Aorta (tissue), 5 donors: ENCODE measurements around the gene SLC43A1. TPM values are rescaled to one million over a fixed set of nuclear protein-coding genes. Genes with fewer than 3 reads are reported as not detected.

ENCODE experiments used
- ATAC-seq: fragments of 200-7000 bp; cut with Tn5 transposase; one replicate; pipeline ENCODE4 v1.9.1; 2022; ENCODE audit warnings: moderate library complexity; ENCODE audit not compliant: low FRiP score
- DNase-seq, 2 donors: peaks; one replicate each; pipeline ENCODE4 v3.0.0-alpha.2; 2020
- H3K27ac ChIP-seq, 2 donors: one replicate each; pipeline ENCODE4 v1.5.1; 2013; ENCODE audit warnings: low read length in 2 of 2, mild to moderate bottlenecking in 2 of 2, moderate library complexity in 2 of 2, control low read depth in 1 of 2, inconsistent platforms in 1 of 2, low read depth in 1 of 2
- H3K27me3 ChIP-seq, 2 donors: one replicate each; pipeline ENCODE4 v1.6.1; 2013; ENCODE audit warnings: control low read depth in 1 of 2, low read length in 1 of 2, mild to moderate bottlenecking in 1 of 2, moderate library complexity in 1 of 2; ENCODE audit not compliant: insufficient read depth in 2 of 2, control insufficient read depth in 1 of 2
- H3K36me3 ChIP-seq, 2 donors: one replicate each; pipeline ENCODE4 v1.6.1; 2013; ENCODE audit warnings: control low read depth in 1 of 2, low read length in 1 of 2, mild to moderate bottlenecking in 1 of 2; ENCODE audit not compliant: insufficient read depth in 2 of 2, control insufficient read depth in 1 of 2
- H3K4me1 ChIP-seq, 2 donors: one replicate each; pipeline ENCODE4 v1.6.1; 2013; ENCODE audit warnings: low read length in 2 of 2, control low read depth in 1 of 2, mild to moderate bottlenecking in 1 of 2, moderate library complexity in 1 of 2; ENCODE audit not compliant: insufficient read depth in 2 of 2, control insufficient read depth in 1 of 2
- H3K4me3 ChIP-seq, 2 donors: one replicate each; pipeline ENCODE4 v1.5.1; 2013; ENCODE audit warnings: low read length in 2 of 2, control low read depth in 1 of 2, mild to moderate bottlenecking in 1 of 2
- H3K9me3 ChIP-seq: one replicate; pipeline ENCODE4 v1.6.1; 2013; ENCODE audit warnings: mild to moderate bottlenecking, low read length; ENCODE audit not compliant: control insufficient read depth
- WGBS, 2 donors: extraction: QIAGEN DNeasy Blood & Tissue Kit; methylation state at CpG; one replicate each; pipeline ENCODE4 v1.1.7; 2013; 5-methylcytosine and 5-hydroxymethylcytosine counted together
- intact Hi-C, 2 donors: fragments of 100-400 bp; cut with DNase I; formaldehyde crosslinking; loops; one replicate each; pipeline versions ENCODE4 v1.14.2 to v1.15.0; 2022
- polyA plus RNA-seq, 2 donors: library from polyadenylated mRNA; stranded (reverse); fragments of 200-250 nt; gene quantifications; one replicate each; pipeline ENCODE4 v1.2.3, GENCODE V29; 2013
- total RNA-seq, 2 donors: library from RNA; stranded (reverse); fragmentation: NEBNext Ultra II Directional; extraction: Animal tissue kit (Norgen Biotek cat#: 25700); gene quantifications; one replicate each; pipeline ENCODE4 v1.2.1, GENCODE V29; 2021
- donor health status: healthy with polysubstance abuse.
- donor health status: Bipolar disorder and iron deficiency.
- donor health status: DM: no; HTN: no; CAD: no.
- donor health status: DM: no; HTN: no; CAD: no.
- donor health status: DM: yes; HTN: yes; CAD: no.

Gene SLC43A1
- total and polyA plus RNA-seq, 4 donors: 7.6 to 19.6 (median 12.2) TPM

- H3K27ac ChIP-seq: no peak overlapping the region
- peaks cover 0 to 7% of the 10 kb centered on the region in 2 donors for H3K36me3 ChIP-seq
- no peaks in the 10 kb centered on the region for H3K27me3 ChIP-seq
- WGBS, 2 donors: 48 to 62% methylated on average over 6 of the region's 6 CpGs
- peak in 1 of 2 donors; percentile 32 for DNase-seq
- intact Hi-C loops: no loop called here
- no peak for ATAC-seq
- no peaks in the 10 kb centered on the region for H3K9me3 ChIP-seq
- no peaks in the 10 kb centered on the region for H3K4me1 ChIP-seq
- H3K4me3 ChIP-seq: no peak overlapping the region
Observed at GRCh38 chr11:57547854-57548377, 32.4 kb upstream of the SLC43A1 start.

DNA sequence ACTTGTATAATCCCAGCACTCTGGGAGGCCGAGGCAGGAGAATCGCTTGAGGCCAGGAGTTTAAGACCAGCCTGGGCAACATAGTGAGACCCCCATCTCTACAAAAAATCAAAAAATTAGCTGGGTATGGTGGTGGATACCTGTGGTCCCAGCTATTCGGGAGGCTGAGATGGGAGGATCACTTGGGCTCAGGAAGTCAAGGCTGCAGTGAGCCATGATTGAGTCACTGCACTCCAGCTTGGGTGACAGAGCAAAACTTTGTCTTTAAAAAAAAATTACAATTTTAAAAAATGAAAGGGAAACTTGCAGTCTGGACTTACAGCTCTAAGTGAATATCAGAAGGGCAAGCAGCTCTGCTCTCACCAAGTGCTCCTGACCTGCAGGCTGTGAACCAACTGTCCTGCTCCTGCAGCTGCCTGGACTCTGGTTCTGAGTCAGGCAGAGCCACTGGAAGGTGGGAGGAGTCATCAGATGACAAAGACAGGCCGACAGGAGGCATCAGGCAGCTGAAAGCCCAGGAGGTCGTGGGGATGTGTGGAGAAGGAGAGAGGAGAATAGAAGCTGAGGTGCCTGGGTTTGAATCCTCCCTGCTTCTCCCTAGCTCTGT is 31.5 kb upstream of the SLC43A1 start:
- 64 to 66% methylated on average over 5 of the region's 5 CpGs for WGBS, 2 donors
- intact Hi-C loops: no loop called here
- H3K27me3 ChIP-seq: no peaks in the 10 kb centered on the region
- H3K36me3 ChIP-seq: peaks cover 0 to 5% of the 10 kb centered on the region in 2 donors
- DNase-seq (peak in 1 of 2 donors; percentile 39), ATAC-seq (no peak)
- H3K27ac ChIP-seq: no peak overlapping the region
- H3K4me3 ChIP-seq: no peak overlapping the region
- H3K9me3 ChIP-seq: no peaks in the 10 kb centered on the region
- no peaks in the 10 kb centered on the region for H3K4me1 ChIP-seq

GRCh38 chr11:57546451-57546850 is 30.9 kb upstream of the SLC43A1 start:
- Histone ChIP-seq H3K9me3 (no peaks in the 10 kb centered on the region), H3K36me3 (peaks cover 0 to 3% of the 10 kb centered on the region in 2 donors), H3K27ac (no peak overlapping the region), H3K27me3 (no peaks in the 10 kb centered on the region), H3K4me1 (no peaks in the 10 kb centered on the region), H3K4me3 (no peak overlapping the region)
- intact Hi-C loops: no loop called here
- no peak for ATAC-seq
- WGBS, 2 donors: 96% methylated on average over 7 of the region's 7 CpGs
- peak in 1 of 2 donors; percentile 68 for DNase-seq

GRCh38 chr11:57545883-57546282 is 30.4 kb upstream of the SLC43A1 start:
- ATAC-seq (no peak), DNase-seq (peak in 1 of 2 donors; percentile 62)
- H3K27me3 ChIP-seq: no peaks in the 10 kb centered on the region
- intact Hi-C loops: no loop called here
- WGBS, 2 donors: 88 to 92% methylated on average over 13 of the region's 13 CpGs
- H3K36me3 ChIP-seq: peaks cover 0 to 3% of the 10 kb centered on the region in 2 donors
- no peaks in the 10 kb centered on the region for H3K9me3 ChIP-seq
- no peak overlapping the region for H3K27ac ChIP-seq
- no peak overlapping the region for H3K4me3 ChIP-seq
- no peaks in the 10 kb centered on the region for H3K4me1 ChIP-seq

DNA sequence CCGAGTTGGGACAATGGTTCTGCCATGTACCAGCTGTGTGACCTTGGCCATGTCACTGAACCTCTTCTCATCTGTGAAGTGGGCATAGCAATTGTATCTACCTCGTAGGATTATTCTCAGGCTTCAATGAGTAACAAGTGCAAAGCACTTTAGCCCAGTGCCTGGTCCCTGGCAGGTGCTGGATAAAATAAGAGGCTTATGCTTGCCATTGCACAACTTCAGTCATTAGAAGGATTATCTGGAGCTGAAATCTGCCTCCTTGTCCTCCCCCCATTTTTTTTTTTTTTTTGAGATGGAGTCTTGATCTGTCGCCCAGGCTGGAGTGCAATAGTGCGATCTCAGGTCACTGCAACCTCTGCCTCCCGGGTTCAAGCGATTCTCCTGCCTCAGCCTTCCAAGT is 29.1 kb upstream of the SLC43A1 start:
- no peaks in the 10 kb centered on the region for H3K27me3 ChIP-seq
- no peaks in the 10 kb centered on the region for H3K4me1 ChIP-seq
- 86 to 90% methylated on average over 6 of the region's 6 CpGs for WGBS, 2 donors
- intact Hi-C loops: no loop called here
- no peak for ATAC-seq
- DNase-seq: no peak
- no peak overlapping the region for H3K4me3 ChIP-seq
- no peaks in the 10 kb centered on the region for H3K36me3 ChIP-seq
- H3K27ac ChIP-seq: no peak overlapping the region
- H3K9me3 ChIP-seq: no peaks in the 10 kb centered on the region

GRCh38 chr11:57543593-57543992 is 28.1 kb upstream of the SLC43A1 start:
- DNase-seq (peak in 1 of 2 donors; percentile 21), ATAC-seq (no peak)
- H3K4me1 ChIP-seq: no peaks in the 10 kb centered on the region
- intact Hi-C loops: no loop called here
- no peaks in the 10 kb centered on the region for H3K36me3 ChIP-seq
- WGBS, 2 donors: 44 to 52% methylated on average over 6 of the region's 6 CpGs
- H3K27me3 ChIP-seq: no peaks in the 10 kb centered on the region
- H3K27ac ChIP-seq: no peak overlapping the region
- no peaks in the 10 kb centered on the region for H3K9me3 ChIP-seq
- no peak overlapping the region for H3K4me3 ChIP-seq

DNA sequence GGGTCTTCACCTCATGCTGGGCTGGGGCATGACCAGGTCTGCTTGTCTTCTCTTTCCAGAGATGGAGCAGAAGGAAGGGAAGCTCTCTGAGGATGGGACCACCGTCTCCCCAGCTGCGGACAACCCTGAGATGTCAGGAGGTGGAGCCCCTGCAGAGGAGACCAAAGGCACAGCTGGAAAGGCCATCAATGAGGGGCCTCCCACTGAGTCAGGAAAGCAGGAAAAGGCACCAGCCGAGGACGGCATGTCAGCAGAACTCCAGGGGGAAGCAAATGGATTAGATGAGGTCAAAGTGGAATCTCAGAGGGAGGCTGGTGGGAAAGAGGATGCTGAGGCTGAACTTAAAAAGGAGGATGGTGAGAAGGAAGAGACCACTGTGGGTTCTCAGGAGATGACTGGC is 27.1 kb upstream of the SLC43A1 start:
- no peaks in the 10 kb centered on the region for H3K27me3 ChIP-seq
- H3K27ac ChIP-seq: no peak overlapping the region
- ATAC-seq (no peak), DNase-seq (no peak)
- H3K4me3 ChIP-seq: no peak overlapping the region
- intact Hi-C loops: no loop called here
- no peaks in the 10 kb centered on the region for H3K4me1 ChIP-seq
- H3K36me3 ChIP-seq: no peaks in the 10 kb centered on the region
- H3K9me3 ChIP-seq: no peaks in the 10 kb centered on the region
- 38% methylated on average over 4 of the region's 4 CpGs for WGBS, 2 donors

DNA sequence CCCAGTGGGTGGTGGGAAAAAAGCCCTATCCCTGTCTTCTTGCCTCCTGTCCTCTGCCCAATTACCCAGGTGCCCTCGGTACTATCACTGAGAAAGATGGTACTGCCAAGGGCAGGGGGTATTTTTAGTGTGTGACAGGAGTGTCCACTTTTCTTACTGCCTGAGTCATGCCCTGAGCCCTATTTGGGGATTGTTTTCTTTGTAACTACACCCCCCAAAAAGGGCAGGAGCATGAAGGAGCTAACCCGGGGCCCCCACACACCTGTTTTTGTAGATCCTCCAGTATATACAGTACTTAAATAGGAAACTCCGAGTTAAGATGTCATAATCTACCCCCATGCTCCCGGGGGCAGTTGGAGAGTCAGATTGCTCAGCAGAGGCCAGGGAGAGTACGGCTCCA is 25.7 kb upstream of the SLC43A1 start:
- no peak overlapping the region for H3K27ac ChIP-seq
- H3K36me3 ChIP-seq: no peaks in the 10 kb centered on the region
- no peaks in the 10 kb centered on the region for H3K27me3 ChIP-seq
- 74 to 80% methylated on average over 5 of the region's 5 CpGs for WGBS, 2 donors
- H3K4me1 ChIP-seq: no peaks in the 10 kb centered on the region
- intact Hi-C loops: no loop called here
- ATAC-seq (no peak), DNase-seq (peak in 1 of 2 donors; percentile 13)
- no peak overlapping the region for H3K4me3 ChIP-seq
- H3K9me3 ChIP-seq: no peaks in the 10 kb centered on the region

DNA sequence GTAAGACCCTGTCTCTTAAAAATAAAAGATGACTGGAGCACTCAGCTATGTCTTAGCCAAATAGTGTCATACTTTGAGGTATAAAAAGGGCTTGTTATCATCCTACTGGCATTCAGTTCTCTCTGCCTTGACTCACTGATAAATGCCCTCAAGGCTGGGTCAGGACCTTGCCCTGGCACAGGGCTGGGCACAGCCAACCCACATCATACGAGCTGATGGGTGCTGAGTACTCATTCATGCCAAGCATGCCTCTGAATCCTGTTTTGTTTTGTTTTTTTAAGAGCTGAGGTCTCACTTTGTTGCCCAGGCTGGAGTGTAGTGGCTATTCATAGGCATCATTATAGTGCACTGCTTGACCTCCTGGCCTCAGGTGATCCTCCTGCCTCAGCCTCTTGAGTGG is 23.8 kb upstream of the SLC43A1 start:
- intact Hi-C loops: no loop called here
- Histone ChIP-seq H3K27me3 (no peaks in the 10 kb centered on the region), H3K36me3 (no peaks in the 10 kb centered on the region), H3K9me3 (no peaks in the 10 kb centered on the region), H3K4me3 (no peak overlapping the region), H3K4me1 (no peaks in the 10 kb centered on the region), H3K27ac (no peak overlapping the region)
- no peak for ATAC-seq
- peak in 1 of 2 donors; percentile 57 for DNase-seq
- WGBS, 2 donors: 10 to 15% methylated on average over 1 of the region's 1 CpG
